HG02588 (cell line): ENCODE measurements around the gene MDC1.
A peak's percentile ranks its signal among the peaks of the same experiment; 100 is the strongest.

ENCODE experiments used
- ATAC-seq: cut with Tn5 transposase; IDR thresholded peaks from one replicate; pipeline ENCODE4 v1.9.1; 2021; ENCODE audit warnings: mild to moderate bottlenecking, moderate library complexity; ENCODE audit not compliant: unreplicated experiment

The MDC1 gene

GRCh38 chr6:30705620-30706019 lies 11.5 kb downstream of the MDC1 start:
- no peak for ATAC-seq

- no peak for ATAC-seq
Observed at GRCh38 chr6:30703821-30704220, 13.3 kb downstream of the MDC1 start.

GRCh38 chr6:30703011-30703410 lies 14.1 kb downstream of the MDC1 start:
- ATAC-seq = no peak

- ATAC-seq = no peak
Observed at GRCh38 chr6:30700340-30700739, 16.7 kb downstream of the MDC1 start.

- ATAC-seq = no peak
Observed at GRCh38 chr6:30696432-30696831, 20.6 kb downstream of the MDC1 start.

GRCh38 chr6:30691208-30691847 lies 25.8 kb downstream of the MDC1 start:
- no peak for ATAC-seq

- ATAC-seq = peak; percentile 30
Observed at GRCh38 chr6:30690403-30691207, 26.5 kb downstream of the MDC1 start, which contains the start of gene NRM. TSS of gene NRM (minus strand) at chr6:30690984. CDS start at chr6:30690974, 10 bp downstream.

GRCh38 chr6:30689985-30690384 lies 27.1 kb downstream of the MDC1 start:
- ATAC-seq = no peak

- ATAC-seq = no peak
Observed at GRCh38 chr6:30689022-30689865, 27.8 kb downstream of the MDC1 start.

- no peak for ATAC-seq
Observed at GRCh38 chr6:30688569-30688968, 28.5 kb downstream of the MDC1 start.

- ATAC-seq = no peak
Observed at GRCh38 chr6:30687659-30688431, 29.2 kb downstream of the MDC1 start.

GRCh38 chr6:30686908-30687658 lies 30.0 kb downstream of the MDC1 start:
- peak; percentile 38 for ATAC-seq

GRCh38 chr6:30686009-30686907 lies 30.8 kb downstream of the MDC1 start, which contains the start of gene PPP1R18:
TSS of gene PPP1R18 (minus strand) at chr6:30686645. CDS start at chr6:30686018, 627 bp downstream.
- peak; percentile 24 for ATAC-seq

GRCh38 chr6:30685157-30686008 lies 31.7 kb downstream of the MDC1 start:
- no peak for ATAC-seq

GRCh38 chr6:30684386-30685156 lies 32.5 kb downstream of the MDC1 start:
- ATAC-seq = no peak

GRCh38 chr6:30683980-30684338 lies 33.1 kb downstream of the MDC1 start:
- no peak for ATAC-seq
